B cell (primary cell): ENCODE measurements around the gene AP3B2. TPM values are rescaled to one million over a fixed set of nuclear protein-coding genes. Genes with fewer than 3 reads are reported as not detected.

Experiments
- ATAC-seq: fragments of 200-7000 bp; cut with Tn5 transposase; one replicate; pipeline ENCODE4 v1.10.0; 2021; ENCODE audit warnings: low read depth, mild to moderate bottlenecking, moderate number of reproducible peaks, moderate library complexity
- CTCF ChIA-PET: fragments of 350-600 bp; sonication (Branson Sonifier 250); formaldehyde crosslinking; loops from one replicate; lab custom pipeline; 2021; ENCODE audit warnings: antibody characterized with exemption, inconsistent platforms; lab: Charles Lee
- POLR2A ChIA-PET: fragments of 350-600 bp; sonication (Branson Sonifier 250); formaldehyde crosslinking; loops from one replicate; lab custom pipeline; 2021; ENCODE audit warnings: antibody characterized with exemption; lab: Charles Lee
- DNase-seq: peaks from one replicate; pipeline ENCODE4 v3.0.0; 2013
- H2AFZ ChIP-seq: 2 replicates; pipeline ENCODE4 v1.6.1; 2012; ENCODE audit warnings: mild to moderate bottlenecking, low read depth, low read length; ENCODE audit not compliant: insufficient read depth, poor library complexity, severe bottlenecking
- H3K27ac ChIP-seq, 2 donors: 1 replicate in 1 of 2; 2 replicates in 1 of 2; pipeline ENCODE4 v1.5.1; 2012 to 2013; ENCODE audit warnings: low read length in 2 of 2, mild to moderate bottlenecking in 2 of 2, moderate library complexity in 1 of 2
- H3K27me3 ChIP-seq, 4 experiments: fragments of 200-600 bp in 1 of 4; sonication (generic) in 1 of 4; replicated peaks in 1 of 4; 1 replicate in 2 of 4; 2 replicates in 2 of 4; pipeline versions ENCODE4 v1.6.1 to v1.7.0; 2013 to 2016; ENCODE audit warnings: low read length in 3 of 4, mild to moderate bottlenecking in 2 of 4, mixed read lengths in 1 of 4, moderate library complexity in 1 of 4; ENCODE audit not compliant: insufficient read depth in 4 of 4, control insufficient read depth in 3 of 4; ENCODE audit errors: control extremely low read depth in 1 of 4
- H3K36me3 ChIP-seq, 2 experiments: replicated peaks in 1 of 2; 1 replicate in 1 of 2; 2 replicates in 1 of 2; pipeline versions ENCODE4 v1.6.1 to v1.7.1; 2013; ENCODE audit warnings: low read length in 1 of 2; ENCODE audit not compliant: insufficient read depth in 2 of 2, control insufficient read depth in 1 of 2; ENCODE audit errors: control extremely low read depth in 1 of 2, extremely low read depth in 1 of 2
- H3K4me1 ChIP-seq, 2 donors: fragments of 200-600 bp in 1 of 2; sonication (generic) in 1 of 2; 1 replicate in 1 of 2; 2 replicates in 1 of 2; pipeline versions ENCODE4 v1.5.1 to v1.6.1; 2013 to 2017; ENCODE audit warnings: low read length in 2 of 2; ENCODE audit not compliant: control insufficient read depth in 2 of 2, insufficient read depth in 2 of 2
- H3K4me2 ChIP-seq: replicated peaks from 2 replicates; pipeline ENCODE3; 2012; ENCODE audit warnings: mild to moderate bottlenecking, low read depth, low read length; ENCODE audit not compliant: poor library complexity, severe bottlenecking
- H3K4me3 ChIP-seq, 5 experiments: fragments of 200-600 bp in 1 of 5; sonication (generic) in 1 of 5; 1 replicate in 3 of 5; 2 replicates in 2 of 5; pipeline versions ENCODE4 v1.5.1 to v1.7.0; 2011 to 2016; ENCODE audit warnings: low read length in 4 of 5, mild to moderate bottlenecking in 4 of 5, low read depth in 2 of 5, control low read depth in 1 of 5, moderate library complexity in 1 of 5; ENCODE audit not compliant: insufficient read depth in 1 of 5; ENCODE audit errors: control extremely low read depth in 1 of 5, extremely low read depth in 1 of 5
- H3K79me2 ChIP-seq: fragments of 200-600 bp; sonication (generic); one replicate; pipeline ENCODE4 v1.6.0; 2016; ENCODE audit warnings: low read length; ENCODE audit not compliant: control insufficient read depth, insufficient read depth
- H3K9ac ChIP-seq: fragments of 200-600 bp; sonication (generic); 2 replicates; pipeline ENCODE4 v1.6.1; 2017; ENCODE audit warnings: mild to moderate bottlenecking, low read length, moderate library complexity
- H3K9me3 ChIP-seq, 3 donors: one replicate each; pipeline versions ENCODE4 v1.6.1 to v1.7.1; 2013; ENCODE audit warnings: low read length in 2 of 3; ENCODE audit not compliant: control insufficient read depth in 2 of 3, insufficient read depth in 1 of 3; ENCODE audit errors: control extremely low read depth in 1 of 3
- H4K20me1 ChIP-seq: 2 replicates; pipeline ENCODE4 v1.6.0; 2012; ENCODE audit warnings: mild to moderate bottlenecking, low read length; ENCODE audit not compliant: insufficient read depth, control insufficient read depth, poor library complexity, severe bottlenecking
- H3K27ac Mint-ChIP-seq: one replicate; pipeline ENCODE4 v1.8.0; 2021; ENCODE audit warnings: mixed read lengths
- H3K27me3 Mint-ChIP-seq: one replicate; pipeline ENCODE4 v1.8.0; 2021; ENCODE audit warnings: mixed read lengths
- H3K4me1 Mint-ChIP-seq: one replicate; pipeline ENCODE4 v1.8.0; 2021; ENCODE audit warnings: mixed read lengths
- H3K4me3 Mint-ChIP-seq: one replicate; pipeline ENCODE4 v1.8.0; 2021; ENCODE audit warnings: mixed read lengths
- H3K9me3 Mint-ChIP-seq: one replicate; pipeline ENCODE4 v1.8.0; 2022; ENCODE audit warnings: mixed read lengths; ENCODE audit not compliant: insufficient read depth
- EZH2 ChIP-seq: IDR thresholded peaks from 2 replicates; pipeline ENCODE4 v1.6.1; 2012; ENCODE audit warnings: borderline replicate concordance, low read depth, mild to moderate bottlenecking, moderate library complexity, low read length; ENCODE audit not compliant: insufficient read depth, poor library complexity, severe bottlenecking
- WGBS: methylation state at CpG from one replicate; pipeline ENCODE4 v1.1.5; 2013; ENCODE audit warnings: missing lambda C conversion rate; ENCODE audit not compliant: insufficient coverage; 5-methylcytosine and 5-hydroxymethylcytosine counted together
- intact Hi-C: fragments of 100-400 bp; cut with micrococcal nuclease; formaldehyde crosslinking; loops from one replicate; pipeline ENCODE4 v1.10.0; 2022
- polyA plus RNA-seq: library from polyadenylated mRNA; depleted of rRNA; stranded (reverse); fragments of >200 nt; gene quantifications from 2 replicates; pipeline ENCODE4 v1.2.3, GENCODE V29; 2012
- total RNA-seq, 2 donors: library from RNA; stranded (reverse); fragments of 120-200 nt in 1 of 2; gene quantifications; 1 replicate in 1 of 2; 2 replicates in 1 of 2; pipeline versions ENCODE4 v1.2.3 to v1.2.4, GENCODE V29; 2013 to 2022
- TF ChIP-seq, protein P1 (sequence below): fragments of 200-600 bp; IDR thresholded peaks from one replicate; pipeline ENCODE4 v1.8.0; 2022; ENCODE audit warnings: antibody characterized with exemption, mild to moderate bottlenecking

The AP3B2 gene
- total and polyA plus RNA-seq, 2 donors (not counting 1 experiment from before 2014, with no cell fraction given): 0.15 to 0.37 TPM

DNA sequence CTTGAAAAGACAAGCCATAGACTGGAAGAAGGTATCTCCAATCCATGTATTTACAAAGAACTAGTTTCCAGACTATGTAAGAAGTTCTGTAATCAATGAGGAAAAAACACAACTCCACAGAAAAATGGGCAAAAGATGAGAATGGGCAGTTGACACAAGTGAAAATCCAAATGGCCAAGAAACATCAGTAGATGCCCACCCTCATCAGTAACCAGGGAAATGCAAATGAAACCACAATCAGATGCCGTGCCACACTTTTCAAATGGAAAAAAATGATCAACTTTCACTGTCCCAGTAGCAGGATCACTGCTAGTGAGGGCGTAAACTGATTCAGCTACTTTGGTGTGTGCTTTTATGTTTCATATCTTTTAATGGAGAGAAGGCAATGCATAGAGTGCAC is 58.0 kb downstream of the AP3B2 start:
- Mint-ChIP-seq H3K27ac (no peak overlapping the region), H3K27me3 (peaks cover 46% of the 10 kb centered on the region), H3K4me3 (no peak overlapping the region), H3K4me1 (peaks cover 9% of the 10 kb centered on the region), H3K9me3 (no peaks in the 10 kb centered on the region)
- Histone ChIP-seq H3K27ac (no peak overlapping the region), H3K4me3 (no peak overlapping the region), H3K4me1 (peaks cover 8 to 13% of the 10 kb centered on the region in 2 donors), H3K9ac (no peak overlapping the region), H4K20me1 (no peaks in the 10 kb centered on the region), H3K27me3 (peaks cover 0 to 32% (median 7%) of the 10 kb centered on the region in 4 experiments), H3K36me3 (no peaks in the 10 kb centered on the region), H3K9me3 (peaks cover 0 to 14% (median 0%) of the 10 kb centered on the region in 3 donors), H3K79me2 (no peaks in the 10 kb centered on the region), H3K4me2 (no peak overlapping the region), H2AFZ (no peak overlapping the region)
- ChIA-PET CTCF (no interaction called here), POLR2A (no interaction called here)
- no peak for ATAC-seq
- intact Hi-C loops: no loop called here
- TF ChIP-seq EZH2: no peak
- TF ChIP-seq, protein P1, sequence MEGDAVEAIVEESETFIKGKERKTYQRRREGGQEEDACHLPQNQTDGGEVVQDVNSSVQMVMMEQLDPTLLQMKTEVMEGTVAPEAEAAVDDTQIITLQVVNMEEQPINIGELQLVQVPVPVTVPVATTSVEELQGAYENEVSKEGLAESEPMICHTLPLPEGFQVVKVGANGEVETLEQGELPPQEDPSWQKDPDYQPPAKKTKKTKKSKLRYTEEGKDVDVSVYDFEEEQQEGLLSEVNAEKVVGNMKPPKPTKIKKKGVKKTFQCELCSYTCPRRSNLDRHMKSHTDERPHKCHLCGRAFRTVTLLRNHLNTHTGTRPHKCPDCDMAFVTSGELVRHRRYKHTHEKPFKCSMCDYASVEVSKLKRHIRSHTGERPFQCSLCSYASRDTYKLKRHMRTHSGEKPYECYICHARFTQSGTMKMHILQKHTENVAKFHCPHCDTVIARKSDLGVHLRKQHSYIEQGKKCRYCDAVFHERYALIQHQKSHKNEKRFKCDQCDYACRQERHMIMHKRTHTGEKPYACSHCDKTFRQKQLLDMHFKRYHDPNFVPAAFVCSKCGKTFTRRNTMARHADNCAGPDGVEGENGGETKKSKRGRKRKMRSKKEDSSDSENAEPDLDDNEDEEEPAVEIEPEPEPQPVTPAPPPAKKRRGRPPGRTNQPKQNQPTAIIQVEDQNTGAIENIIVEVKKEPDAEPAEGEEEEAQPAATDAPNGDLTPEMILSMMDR: no peak
- DNase-seq: no peak
- no CpG with 5 or more reads among the region's 2 CpGs for WGBS

DNA sequence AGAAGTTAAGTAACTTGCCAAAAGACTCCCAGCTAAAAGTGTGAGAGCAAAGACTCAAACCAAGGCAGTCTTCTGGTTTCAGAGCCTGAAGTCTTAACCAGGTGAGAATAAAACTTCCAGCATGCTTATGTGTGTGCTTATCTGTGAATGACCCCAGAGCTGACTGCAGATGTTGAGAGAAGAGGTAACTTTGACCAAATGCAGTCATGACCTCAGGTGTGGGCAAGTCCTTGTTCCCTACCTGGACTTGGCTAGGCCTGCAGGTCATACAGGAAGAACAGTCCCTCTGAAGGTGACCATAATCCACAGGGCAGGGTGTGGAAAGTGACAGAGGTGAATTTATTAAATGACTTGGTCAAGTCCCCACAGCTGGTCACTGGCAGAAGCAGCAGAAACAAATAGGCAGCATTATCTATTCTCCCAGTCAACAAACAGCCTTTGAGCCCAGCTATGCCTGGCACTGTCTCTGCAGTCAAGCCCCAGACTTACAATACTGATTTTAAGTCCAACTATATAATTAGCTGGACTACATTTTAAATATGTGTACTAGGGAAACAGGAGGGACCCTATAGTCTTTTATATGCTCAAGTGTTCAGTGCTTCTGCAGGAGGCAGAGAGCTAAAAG is 59.5 kb downstream of the AP3B2 start:
- ChIA-PET POLR2A (interaction anchor here (0.5 kb wide), 1 partner anchor 753 kb away, joined by 5 read pairs; no protein-coding TSS in a partner anchor), CTCF (no interaction called here)
- no peak overlapping the region for H3K4me3 Mint-ChIP-seq
- Histone ChIP-seq H3K4me3 (no peak overlapping the region), H3K4me1 (peaks cover 11 to 20% of the 10 kb centered on the region in 2 donors), H3K9me3 (peaks cover 0 to 24% (median 0%) of the 10 kb centered on the region in 3 donors), H2AFZ (no peak overlapping the region), H3K27ac (no peak overlapping the region), H3K27me3 (peaks cover 0 to 41% (median 17%) of the 10 kb centered on the region in 4 experiments), H3K36me3 (no peaks in the 10 kb centered on the region), H3K4me2 (no peak overlapping the region), H3K9ac (no peak overlapping the region), H4K20me1 (no peaks in the 10 kb centered on the region), H3K79me2 (no peaks in the 10 kb centered on the region)
- peaks cover 46% of the 10 kb centered on the region for H3K27me3 Mint-ChIP-seq
- peaks cover 12% of the 10 kb centered on the region for H3K4me1 Mint-ChIP-seq
- intact Hi-C loops: no loop called here
- ATAC-seq (no peak), DNase-seq (no peak)
- no peak overlapping the region for H3K27ac Mint-ChIP-seq
- H3K9me3 Mint-ChIP-seq: no peaks in the 10 kb centered on the region
- TF ChIP-seq, protein P1: no peak
- no peak for TF ChIP-seq EZH2
